A673 (cell line): ENCODE data around the gene RHEX. TPM values are rescaled to one million over a fixed set of nuclear protein-coding genes. Genes with fewer than 3 reads are reported as not detected.

Experiments used
- BruUV-seq: library from RNA; stranded (reverse); fragments of 400-500 nt; replicated peaks from 2 replicates; lab custom pipeline; 2021; lab: Mats Ljungman, UMichigan
- CTCF ChIA-PET: fragments of 300-600 bp; sonication (Branson Sonifier 250); formaldehyde crosslinking; loops from one replicate; lab custom pipeline; 2022; ENCODE audit warnings: antibody characterized with exemption; lab: Charles Lee
- POLR2A ChIA-PET: fragments of 300-600 bp; sonication (Branson Sonifier 250); formaldehyde crosslinking; loops from one replicate; lab custom pipeline; 2022; ENCODE audit warnings: antibody characterized with exemption; ENCODE audit not compliant: low non-redundant PET; lab: Charles Lee
- DNase-seq: peaks from one replicate; pipeline ENCODE4 v3.0.0-alpha.2; 2015; ENCODE audit warnings: low spot score
- H3K27ac ChIP-seq: fragments of 200-600 bp; sonication (generic); 2 replicates; pipeline ENCODE4 v1.5.1; 2016; ENCODE audit warnings: mixed run types, low read depth, mild to moderate bottlenecking, mixed read lengths, antibody characterized with exemption, low read length; ENCODE audit not compliant: poor library complexity, severe bottlenecking
- H3K27me3 ChIP-seq: fragments of 200-600 bp; sonication (generic); replicated peaks from 2 replicates; pipeline ENCODE4 v1.6.1; 2017; ENCODE audit warnings: mixed run types, low read depth, mild to moderate bottlenecking, mixed read lengths, antibody characterized with exemption, low read length; ENCODE audit not compliant: insufficient read depth, poor library complexity
- H3K36me3 ChIP-seq: fragments of 200-600 bp; sonication (generic); 2 replicates; pipeline ENCODE4 v1.6.1; 2016; ENCODE audit warnings: mixed run types, mild to moderate bottlenecking, mixed read lengths, antibody characterized with exemption, low read length; ENCODE audit not compliant: insufficient read depth, poor library complexity, severe bottlenecking
- H3K4me1 ChIP-seq: fragments of 200-600 bp; sonication (generic); 2 replicates; pipeline ENCODE4 v1.6.1; 2017; ENCODE audit warnings: mixed run types, mild to moderate bottlenecking, mixed read lengths, antibody characterized with exemption, low read length; ENCODE audit not compliant: insufficient read depth, poor library complexity, severe bottlenecking
- H3K4me3 ChIP-seq: fragments of 200-600 bp; sonication (generic); 2 replicates; pipeline ENCODE4 v1.5.1; 2016; ENCODE audit warnings: low read depth, mixed run types, mild to moderate bottlenecking, mixed read lengths, low read length; ENCODE audit not compliant: poor library complexity, severe bottlenecking
- H3K9me3 ChIP-seq: fragments of 200-600 bp; sonication (generic); 2 replicates; pipeline ENCODE4 v1.6.1; 2016; ENCODE audit warnings: mixed run types, low read depth, mild to moderate bottlenecking, mixed read lengths, antibody characterized with exemption, low read length; ENCODE audit not compliant: poor library complexity, severe bottlenecking
- EZH2 ChIP-seq: fragments of 200-600 bp; sonication (generic); IDR thresholded peaks from 2 replicates; pipeline ENCODE4 v1.6.1; 2017; ENCODE audit warnings: borderline replicate concordance, low read depth, mild to moderate bottlenecking, mixed read lengths, antibody characterized with exemption, low read length; ENCODE audit not compliant: poor library complexity, severe bottlenecking
- intact Hi-C: fragments of 100-400 bp; cut with micrococcal nuclease; formaldehyde crosslinking; loops from one replicate; pipeline ENCODE4 v1.10.0; 2022; ENCODE audit not compliant: unreplicated experiment
- total RNA-seq: library from RNA; stranded (reverse); gene quantifications from 2 replicates; pipeline ENCODE4 v1.2.3, GENCODE V29; 2021
- TF ChIP-seq, protein P1 (sequence below): fragments of 300-800, 200-600 bp; sonication (generic); conservative IDR thresholded peaks from 2 replicates; pipeline ENCODE4 v1.5.1; 2017; ENCODE audit warnings: low read depth, mild to moderate bottlenecking, antibody characterized with exemption, low read length, moderate library complexity, mixed read lengths

The RHEX gene
- total RNA-seq, 1 experiment from 2014 or later, result not detected

DNA sequence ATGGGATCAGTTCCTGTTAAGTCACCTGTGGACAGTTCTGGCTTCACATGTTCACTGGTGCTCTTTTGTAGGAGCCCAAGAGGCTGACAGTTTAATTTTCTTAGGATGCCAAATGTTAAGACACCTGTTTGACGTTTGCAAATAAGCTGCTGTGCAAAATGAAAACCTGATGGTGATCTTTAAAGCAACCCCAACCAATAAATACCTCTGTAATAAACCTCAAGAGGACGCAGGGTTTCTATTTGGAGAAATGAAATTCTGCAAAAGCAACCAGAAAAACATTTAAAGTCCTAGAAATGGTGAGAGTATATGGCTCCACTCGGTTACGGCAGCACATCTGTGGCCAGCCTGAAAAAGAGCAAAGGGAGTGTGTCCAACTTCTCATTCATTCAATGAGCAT is 5.7 kb upstream of the RHEX start:
- no peaks in the 10 kb centered on the region for H3K36me3 ChIP-seq
- ChIA-PET CTCF (no interaction called here), POLR2A (no interaction called here)
- H3K27me3 ChIP-seq, result no peaks in the 10 kb centered on the region
- TF ChIP-seq, protein P1, sequence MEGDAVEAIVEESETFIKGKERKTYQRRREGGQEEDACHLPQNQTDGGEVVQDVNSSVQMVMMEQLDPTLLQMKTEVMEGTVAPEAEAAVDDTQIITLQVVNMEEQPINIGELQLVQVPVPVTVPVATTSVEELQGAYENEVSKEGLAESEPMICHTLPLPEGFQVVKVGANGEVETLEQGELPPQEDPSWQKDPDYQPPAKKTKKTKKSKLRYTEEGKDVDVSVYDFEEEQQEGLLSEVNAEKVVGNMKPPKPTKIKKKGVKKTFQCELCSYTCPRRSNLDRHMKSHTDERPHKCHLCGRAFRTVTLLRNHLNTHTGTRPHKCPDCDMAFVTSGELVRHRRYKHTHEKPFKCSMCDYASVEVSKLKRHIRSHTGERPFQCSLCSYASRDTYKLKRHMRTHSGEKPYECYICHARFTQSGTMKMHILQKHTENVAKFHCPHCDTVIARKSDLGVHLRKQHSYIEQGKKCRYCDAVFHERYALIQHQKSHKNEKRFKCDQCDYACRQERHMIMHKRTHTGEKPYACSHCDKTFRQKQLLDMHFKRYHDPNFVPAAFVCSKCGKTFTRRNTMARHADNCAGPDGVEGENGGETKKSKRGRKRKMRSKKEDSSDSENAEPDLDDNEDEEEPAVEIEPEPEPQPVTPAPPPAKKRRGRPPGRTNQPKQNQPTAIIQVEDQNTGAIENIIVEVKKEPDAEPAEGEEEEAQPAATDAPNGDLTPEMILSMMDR, result no peak
- TF ChIP-seq EZH2, result no peak
- no peaks in the 10 kb centered on the region for H3K9me3 ChIP-seq
- BruUV-seq, result no TSS peak
- no peak for DNase-seq
- H3K4me1 ChIP-seq, result no peaks in the 10 kb centered on the region
- no peak overlapping the region for H3K4me3 ChIP-seq
- no peak overlapping the region for H3K27ac ChIP-seq
- intact Hi-C loops, result no loop called here

DNA sequence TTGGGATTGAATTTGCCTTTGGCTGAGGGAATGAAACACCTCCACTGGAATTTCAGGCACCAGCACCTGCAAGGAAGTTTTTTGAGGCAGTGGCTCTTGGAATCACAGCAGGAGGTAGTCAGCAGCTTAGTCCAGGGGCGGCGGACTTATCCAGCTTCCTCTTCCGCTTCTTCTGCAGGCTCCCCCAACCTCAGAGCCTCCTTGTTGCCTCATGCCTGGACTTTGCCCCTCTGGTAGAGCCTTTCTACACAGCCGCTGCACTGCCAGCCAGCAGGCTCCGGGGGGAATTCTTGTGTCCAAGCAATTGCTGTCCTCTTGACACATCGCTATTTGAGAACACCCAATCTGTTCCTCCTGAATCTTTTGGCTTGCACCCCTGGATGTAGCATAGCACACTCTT is 4.4 kb upstream of the RHEX start:
- no peaks in the 10 kb centered on the region for H3K27me3 ChIP-seq

DNA sequence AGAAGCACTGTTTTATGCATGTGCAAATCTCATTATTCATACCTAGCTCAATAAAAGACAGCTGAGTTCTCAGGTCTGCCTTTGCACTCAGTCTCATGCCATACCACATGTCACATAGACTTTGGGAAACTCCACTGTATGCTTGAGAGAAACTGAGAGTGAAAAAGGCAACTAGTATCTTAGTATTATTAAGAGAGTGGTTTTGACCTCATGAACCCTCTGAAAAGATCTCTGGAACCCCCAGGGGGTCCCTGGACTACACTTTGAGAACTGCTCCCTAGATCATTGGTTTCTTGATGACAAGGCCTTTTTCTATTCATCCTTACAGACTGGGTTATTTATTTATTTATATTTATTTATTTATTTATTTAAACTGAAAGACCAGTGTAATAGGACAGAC is 3.7 kb upstream of the RHEX start:
- no peak for TF ChIP-seq EZH2
- TF ChIP-seq, protein P1, result no peak
- no peak for DNase-seq
- Histone ChIP-seq H3K9me3 (no peaks in the 10 kb centered on the region), H3K4me1 (no peaks in the 10 kb centered on the region), H3K36me3 (no peaks in the 10 kb centered on the region), H3K4me3 (no peak overlapping the region), H3K27ac (no peak overlapping the region), H3K27me3 (no peaks in the 10 kb centered on the region)
- ChIA-PET CTCF (no interaction called here), POLR2A (no interaction called here)
- intact Hi-C loops, result no loop called here
- BruUV-seq, result no TSS peak

More for the DNA sequence above, 4.4 kb upstream of the RHEX start:
- POLR2A ChIA-PET, result no interaction called here
- CTCF ChIA-PET, result no interaction called here
- Histone ChIP-seq H3K4me3 (no peak overlapping the region), H3K4me1 (no peaks in the 10 kb centered on the region), H3K36me3 (no peaks in the 10 kb centered on the region), H3K27ac (no peak overlapping the region), H3K9me3 (no peaks in the 10 kb centered on the region)
- DNase-seq, result no peak
- intact Hi-C loops, result no loop called here
- no TSS peak for BruUV-seq
- no peak for TF ChIP-seq EZH2
- TF ChIP-seq, protein P1, result no peak
